Stomach (tissue), 4 donors: ENCODE data around the gene DCDC2C.

Source experiments
- CTCF ChIP-seq, 7 experiments: fragments of 450-650 bp in 4 of 7; fragments of 200-600 bp in 3 of 7; sonication (generic) in 3 of 7; IDR thresholded peaks; one replicate each; pipeline ENCODE4 v1.5.1; 2016 to 2019; ENCODE audit warnings: antibody characterized with exemption in 7 of 7, control low read depth in 2 of 7, mild to moderate bottlenecking in 1 of 7
- EP300 ChIP-seq: sonication (generic); formaldehyde crosslinking; IDR thresholded peaks from one replicate; pipeline ENCODE4 v1.6.1; 2017; ENCODE audit warnings: antibody characterized with exemption
- POLR2A ChIP-seq, 4 donors: fragments of 450-650 bp; IDR thresholded peaks; one replicate each; pipeline ENCODE4 v1.6.1; 2016; ENCODE audit warnings: antibody characterized with exemption in 4 of 4, control low read depth in 2 of 4, mild to moderate bottlenecking in 1 of 4, moderate library complexity in 1 of 4

- TF ChIP-seq POLR2A (IDR thresholded peaks at IDR 0.05) (no peak), CTCF (IDR thresholded peaks at IDR 0.05) (no peak), EP300 (no peak)
Measured at GRCh38 chr2:3778851-3779495, 75.6 kb downstream of the DCDC2C start.
